A673 (cell line): ENCODE measurements around the gene CHAF1A.

Source experiments
- CTCF ChIP-seq: fragments of 300-800, 200-600 bp; sonication (generic); conservative IDR thresholded peaks from 2 replicates; pipeline ENCODE4 v1.5.1; 2017; ENCODE audit warnings: low read depth, mild to moderate bottlenecking, antibody characterized with exemption, low read length, moderate library complexity, mixed read lengths
- EZH2 ChIP-seq: fragments of 200-600 bp; sonication (generic); IDR thresholded peaks from 2 replicates; pipeline ENCODE4 v1.6.1; 2017; ENCODE audit warnings: borderline replicate concordance, low read depth, mild to moderate bottlenecking, mixed read lengths, antibody characterized with exemption, low read length; ENCODE audit not compliant: poor library complexity, severe bottlenecking

- TF ChIP-seq CTCF (no peak), EZH2 (no peak)
Observed at GRCh38 chr19:4452230-4452990, 50.0 kb downstream of the CHAF1A start.
